ENCODE measurements around the gene KLK5.
"Not testable (repeated sequence)": the region's sequence is repeated elsewhere in the genome, so short reads cannot be mapped to it uniquely, and the experiment has no call there.

Gene KLK5

GRCh38 chr19:50921426-50922316, 31.2 kb downstream of the KLK5 start:
- DNase-seq (ENCODE audit: low spot score): no peak

- no peak for DNase-seq (ENCODE audit: low spot score)
These were observed 36.8 kb downstream of the KLK5 start for GRCh38 chr19:50916069-50916468.

- no peak for DNase-seq (ENCODE audit: low spot score)
These were observed 39.8 kb downstream of the KLK5 start for GRCh38 chr19:50912727-50913716.

DNA sequence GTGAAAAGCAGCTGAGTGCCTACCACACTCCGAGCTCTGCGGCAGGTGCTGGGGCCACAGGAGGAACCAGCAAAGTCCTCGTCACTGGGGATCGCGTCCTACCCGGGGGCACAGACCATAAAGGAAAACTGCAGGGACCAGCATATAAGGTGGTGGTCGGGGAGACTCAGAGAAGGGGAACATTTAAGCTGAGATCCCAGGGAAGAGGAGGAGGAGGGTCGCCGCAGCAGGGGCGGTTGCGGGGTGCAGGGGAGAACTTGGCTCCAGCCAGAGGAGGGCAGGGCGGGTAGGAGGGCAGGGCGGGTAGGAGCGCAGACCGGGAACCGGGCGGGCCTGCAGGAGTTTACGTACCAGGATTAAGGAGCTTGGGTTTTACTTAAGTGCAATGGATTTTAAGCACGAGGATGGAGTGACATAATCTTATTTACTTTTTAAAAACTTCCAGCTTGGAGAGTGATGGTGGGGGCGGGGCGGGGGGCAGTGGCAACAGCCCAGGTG, 40.7 kb downstream of the KLK5 start:
- DNase-seq (ENCODE audit: low spot score): no peak

DNA sequence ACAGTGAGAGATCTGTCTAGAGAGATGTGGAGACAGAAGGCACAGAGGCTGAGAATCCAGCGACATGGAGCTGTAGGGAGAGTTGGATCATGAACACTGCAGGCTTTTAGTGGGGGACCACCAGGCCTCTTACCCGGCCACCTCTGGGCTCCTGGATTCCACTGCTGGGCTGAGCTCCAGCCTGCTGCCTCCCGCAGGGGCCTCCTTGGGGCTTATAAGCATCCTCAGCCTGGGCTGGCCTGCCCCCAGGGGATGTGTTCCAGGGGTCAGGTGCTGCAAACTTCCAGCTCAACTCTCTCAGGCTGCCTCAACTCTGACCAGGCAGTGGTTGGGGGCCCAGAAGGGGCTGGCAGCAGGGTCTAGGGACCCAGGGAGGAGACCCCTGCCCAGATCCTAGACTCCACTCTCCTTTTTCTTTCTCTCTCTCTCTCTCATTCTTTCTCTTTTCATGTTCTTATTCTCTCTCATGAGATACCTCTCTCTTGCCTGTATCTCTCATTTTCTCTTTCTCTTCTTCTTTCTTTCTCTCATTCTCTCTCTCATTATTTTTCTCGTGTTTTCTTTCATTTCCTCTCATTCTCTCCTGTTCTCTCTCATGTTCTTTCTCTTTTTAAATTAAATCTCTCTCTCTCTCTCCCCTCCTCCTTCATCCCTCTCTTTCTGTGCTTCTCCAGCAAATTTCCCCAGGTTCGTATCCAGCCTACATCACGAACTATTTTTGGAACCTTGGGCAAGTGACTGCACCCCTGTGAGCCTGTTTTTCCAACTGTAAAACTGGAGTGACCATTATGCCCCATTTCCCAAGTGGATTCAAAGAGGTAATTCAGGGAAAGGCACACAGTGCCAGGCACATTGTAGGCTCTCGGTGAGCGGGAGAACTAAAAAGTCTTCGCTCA, 41.4 kb downstream of the KLK5 start, which contains the start of gene KLK4:
TSS of gene KLK4 (minus strand) at position 190 of the 896 bp plus-strand sequence. CDS start 657 bp downstream, outside the sequence.
- no peak for DNase-seq (ENCODE audit: low spot score)

- DNase-seq (ENCODE audit: low spot score): no peak
These were observed 42.1 kb downstream of the KLK5 start for GRCh38 chr19:50910722-50911121.

GRCh38 chr19:50909240-50910070, 43.4 kb downstream of the KLK5 start:
- DNase-seq (ENCODE audit: low spot score): peak; percentile 72

DNA sequence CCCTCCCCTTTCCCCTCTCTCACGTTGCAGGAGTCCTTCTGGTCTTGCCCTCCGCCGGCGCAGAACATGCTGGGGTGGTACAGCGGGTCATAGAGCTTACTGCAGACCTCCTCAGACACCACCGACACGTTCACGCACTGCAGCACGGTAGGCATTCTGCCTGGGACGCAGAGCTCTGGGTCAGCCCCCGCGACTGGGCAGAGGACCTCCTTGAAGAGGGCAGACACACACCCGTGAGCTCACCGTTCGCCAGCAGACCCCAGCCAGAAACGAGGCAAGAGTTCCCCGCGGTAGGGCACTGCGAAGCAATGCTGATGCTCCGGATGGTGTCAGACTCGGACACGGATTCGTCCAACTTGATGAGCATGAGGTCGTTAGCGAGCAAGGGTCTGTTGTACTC, 44.5 kb downstream of the KLK5 start:
- no peak for DNase-seq (ENCODE audit: low spot score)

DNA sequence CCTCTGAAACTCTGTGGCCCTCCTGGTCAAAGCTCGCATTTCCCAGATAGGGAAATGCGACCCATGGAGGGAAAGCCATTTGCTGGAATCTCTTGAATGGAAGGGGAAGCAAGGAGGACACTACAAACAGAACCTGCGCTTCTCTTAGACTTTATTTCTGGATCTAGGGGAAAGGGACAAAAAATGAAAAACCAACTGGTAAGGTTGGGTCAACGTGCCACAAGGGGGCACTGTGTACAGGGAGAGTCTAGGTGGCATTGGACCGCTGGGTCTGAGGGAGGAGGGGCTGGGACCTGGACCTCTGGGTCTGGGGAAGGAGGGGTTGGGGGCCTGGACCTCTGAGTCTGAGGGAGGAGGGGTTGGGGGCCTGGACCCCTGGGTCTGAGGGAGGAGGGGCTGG, 46.6 kb downstream of the KLK5 start:
- DNase-seq (ENCODE audit: low spot score): peak; percentile 55

DNA sequence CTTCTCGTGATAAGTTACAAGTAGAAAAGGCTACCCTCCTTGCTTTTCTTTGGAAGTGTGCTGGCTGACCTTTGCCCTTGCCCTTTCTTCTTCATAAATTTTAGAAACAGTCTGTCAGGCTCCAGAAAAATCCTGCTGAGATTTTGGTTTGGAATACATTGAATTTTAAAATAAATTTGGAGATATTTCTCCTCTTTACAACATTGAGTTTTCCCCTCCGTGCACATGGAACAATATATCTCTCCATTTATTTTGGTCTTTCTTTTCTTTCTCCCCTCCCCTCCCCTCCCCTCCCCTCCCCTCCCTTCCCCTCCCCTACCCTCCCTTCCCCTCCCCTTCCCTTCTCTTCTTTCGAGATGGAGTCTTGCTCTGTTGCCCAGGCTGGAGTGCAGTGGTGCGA, 50.2 kb downstream of the KLK5 start:
- no peak for DNase-seq (ENCODE audit: low spot score)

DNA sequence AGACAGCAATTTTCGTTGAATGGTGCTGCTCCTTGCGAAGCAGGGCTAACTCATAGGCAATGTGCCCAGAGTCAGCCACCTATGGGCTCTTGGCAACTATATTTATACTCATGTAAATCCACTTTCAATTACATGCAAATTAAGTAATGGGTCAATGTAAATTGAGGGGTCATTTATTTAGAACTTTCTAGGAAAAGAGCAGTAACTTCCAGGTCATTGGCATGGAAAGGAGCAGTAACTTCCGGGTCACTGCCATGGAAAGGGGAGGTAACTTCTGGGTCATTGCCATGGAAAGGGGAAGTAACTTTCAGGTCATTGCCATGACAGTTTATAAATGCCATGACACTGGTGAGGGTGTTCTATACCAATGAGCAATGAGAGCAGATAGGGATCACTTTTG, 53.3 kb downstream of the KLK5 start:
- DNase-seq (ENCODE audit: low spot score): no peak

GRCh38 chr19:50898018-50898417, 54.8 kb downstream of the KLK5 start:
- DNase-seq (ENCODE audit: low spot score): no peak

DNA sequence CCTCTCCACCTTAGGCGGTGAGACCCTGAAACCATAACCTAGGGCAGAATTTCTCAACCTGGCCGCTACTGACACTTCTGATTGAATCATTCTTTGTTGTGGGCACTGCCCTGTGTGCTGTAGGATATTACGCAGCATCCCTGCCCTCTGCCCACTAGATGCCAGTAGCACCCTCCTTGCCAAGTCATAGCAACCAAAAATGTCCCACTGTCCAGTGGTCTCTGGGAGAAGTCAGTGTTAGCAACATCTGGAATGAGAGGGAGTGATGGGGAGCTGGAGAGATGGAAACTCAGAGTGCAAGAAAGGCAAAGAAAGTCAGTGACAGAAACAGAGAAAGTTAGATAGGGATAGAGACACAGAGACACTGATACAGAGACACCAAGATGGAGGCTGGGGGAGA, 55.2 kb downstream of the KLK5 start:
- no peak for DNase-seq (ENCODE audit: low spot score)

- DNase-seq (ENCODE audit: low spot score): no peak
These were observed 55.6 kb downstream of the KLK5 start for GRCh38 chr19:50897191-50897607.

DNA sequence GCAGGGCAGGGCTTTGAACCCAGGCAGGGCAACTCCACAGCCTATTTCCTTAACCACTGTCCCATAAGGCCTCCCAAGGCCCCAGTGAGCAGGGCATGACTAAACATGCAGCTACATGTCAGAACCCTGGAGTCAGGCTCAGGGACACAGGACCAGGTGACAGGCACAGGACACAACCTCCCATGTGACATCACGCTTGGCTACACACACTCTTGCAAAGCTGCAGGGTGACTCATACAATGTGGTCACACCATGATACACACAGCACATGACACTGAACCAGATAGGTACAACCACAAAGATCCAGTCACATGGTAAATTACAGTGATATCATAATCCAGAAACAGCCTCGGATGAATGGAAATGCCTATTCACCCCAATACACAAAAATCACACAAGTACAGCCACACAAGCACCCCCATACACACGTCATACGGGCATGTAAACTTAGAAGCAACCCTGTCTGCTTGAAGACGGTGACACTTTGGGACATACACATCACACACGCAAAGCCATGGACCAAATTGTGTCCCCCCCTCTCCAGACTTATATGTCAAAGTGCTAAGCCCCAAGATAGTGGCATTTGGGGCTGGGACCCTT, 56.1 kb downstream of the KLK5 start:
- DNase-seq (ENCODE audit: low spot score): no peak

- not testable (repeated sequence) for DNase-seq (ENCODE audit: low spot score)
These were observed 56.7 kb downstream of the KLK5 start for GRCh38 chr19:50896089-50896590.

GRCh38 chr19:50894478-50895356, 58.1 kb downstream of the KLK5 start:
- DNase-seq (ENCODE audit: low spot score): no peak

Measured in D341Med (cell line).